Activated naive CD4-positive, alpha-beta T cell treated with anti-CD3 and anti-CD28 coated beads, Interleukin-2, amount 10 ng/mL, durations not matched to agents 7 days and 5 days (primary cell): ENCODE data around the gene NIN.
A peak's percentile ranks its signal among the peaks of the same experiment; 100 is the strongest.
"Not testable (repeated sequence)": the region's sequence is repeated elsewhere in the genome, so short reads cannot be mapped to it uniquely, and the experiment has no call there.

Source experiments
- CTCF ChIA-PET: fragments of 350-600 bp; sonication (Branson Sonifier 250); formaldehyde crosslinking; loops from one replicate; lab custom pipeline; 2021; ENCODE audit warnings: antibody characterized with exemption; lab: Charles Lee
- DNase-seq: peaks from one replicate; pipeline ENCODE4 v3.0.0-alpha.2; 2020
- H3K27ac Mint-ChIP-seq: one replicate; pipeline ENCODE4 v1.8.0; 2021; ENCODE audit warnings: mild to moderate bottlenecking, moderate library complexity, mixed read lengths
- H3K27me3 Mint-ChIP-seq: one replicate; pipeline ENCODE4 v1.8.0; 2021; ENCODE audit warnings: mild to moderate bottlenecking, mixed read lengths
- H3K36me3 Mint-ChIP-seq: one replicate; pipeline ENCODE4 v1.8.0; 2021; ENCODE audit warnings: mixed read lengths
- H3K4me1 Mint-ChIP-seq: one replicate; pipeline ENCODE4 v1.8.0; 2021; ENCODE audit warnings: mixed read lengths
- H3K4me3 Mint-ChIP-seq: one replicate; pipeline ENCODE4 v1.8.0; 2021; ENCODE audit warnings: mild to moderate bottlenecking, moderate library complexity, mixed read lengths
- H3K9me3 Mint-ChIP-seq: one replicate; pipeline ENCODE4 v1.8.0; 2021; ENCODE audit warnings: mixed read lengths

The NIN gene

GRCh38 chr14:50821510-50822464, 9.2 kb downstream of the NIN start:
- peak overlapping the region; percentile 86 for H3K27ac Mint-ChIP-seq
- H3K4me1 Mint-ChIP-seq = peaks cover 79% of the 10 kb centered on the region
- DNase-seq = peak; percentile 82
- H3K9me3 Mint-ChIP-seq = no peaks in the 10 kb centered on the region
- peaks cover 63% of the 10 kb centered on the region for H3K36me3 Mint-ChIP-seq
- no peaks in the 10 kb centered on the region for H3K27me3 Mint-ChIP-seq
- CTCF ChIA-PET = interaction anchor here (0.9 to 1.9 kb wide), 3 partner anchors 13 to 45 kb away, joined by 4 to 11 read pairs (median 4); no protein-coding TSS in a partner anchor
- H3K4me3 Mint-ChIP-seq = peak overlapping the region; percentile 65

- Mint-ChIP-seq H3K27me3 (no peaks in the 10 kb centered on the region), H3K27ac (peak overlapping the region; percentile 86), H3K36me3 (peaks cover 63% of the 10 kb centered on the region), H3K9me3 (no peaks in the 10 kb centered on the region), H3K4me1 (peaks cover 85% of the 10 kb centered on the region), H3K4me3 (no peak overlapping the region)
- no peak for DNase-seq
- CTCF ChIA-PET = interaction anchor here (0.9 to 1.9 kb wide), 3 partner anchors 29 to 44 kb away, joined by 3 to 11 read pairs (median 4); no protein-coding TSS in a partner anchor
Measured at GRCh38 chr14:50820786-50821509, 10.0 kb downstream of the NIN start.

- CTCF ChIA-PET = interaction anchor here (1.5 kb wide), 1 partner anchor 40 kb away, joined by 7 read pairs; no protein-coding TSS in a partner anchor
- H3K27ac Mint-ChIP-seq = peak overlapping the region; percentile 11
- not testable (repeated sequence) for H3K4me3 Mint-ChIP-seq, H3K27me3 Mint-ChIP-seq, DNase-seq
- H3K36me3 Mint-ChIP-seq = peaks cover 63% of the 10 kb centered on the region
- H3K9me3 Mint-ChIP-seq = peaks cover 11% of the 10 kb centered on the region
- H3K4me1 Mint-ChIP-seq = peaks cover 85% of the 10 kb centered on the region
Measured at GRCh38 chr14:50819303-50819702, 11.7 kb downstream of the NIN start.

DNA sequence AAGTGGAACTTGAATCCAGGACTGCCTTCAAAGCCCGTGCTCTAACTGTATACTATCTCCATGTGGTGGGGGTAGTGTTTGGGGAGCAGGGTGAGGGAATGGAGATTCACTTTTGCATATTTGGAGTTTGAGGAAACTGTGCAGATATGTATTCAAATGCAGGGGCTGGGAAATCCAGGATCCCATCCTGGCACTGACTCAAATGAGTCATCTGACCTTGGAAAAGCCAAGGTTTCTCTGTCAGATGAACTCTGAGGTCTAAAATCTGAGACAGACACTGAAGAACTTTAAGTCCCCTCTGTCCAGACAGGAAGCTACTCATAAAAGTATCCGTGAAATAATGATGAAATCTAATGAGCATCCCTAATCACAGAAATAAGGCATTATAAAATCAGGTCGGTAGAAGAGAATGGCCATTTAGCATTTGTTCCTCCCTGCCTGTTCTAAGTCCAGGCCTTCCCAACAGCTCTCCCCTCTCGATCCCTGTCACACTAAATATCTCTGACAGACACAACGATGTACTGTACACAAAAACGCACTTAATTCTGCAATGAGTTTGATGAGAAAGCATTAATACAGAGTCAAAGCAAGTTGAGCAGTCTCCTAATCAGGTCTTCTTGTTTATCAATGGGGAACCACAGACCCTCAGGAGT, 14.4 kb downstream of the NIN start:
- peaks cover 81% of the 10 kb centered on the region for H3K4me1 Mint-ChIP-seq
- CTCF ChIA-PET = interaction anchor here (1.4 kb wide), 1 partner anchor 44 kb away, joined by 3 read pairs; no protein-coding TSS in a partner anchor
- peaks cover 64% of the 10 kb centered on the region for H3K36me3 Mint-ChIP-seq

GRCh38 chr14:50815526-50815925, 15.4 kb downstream of the NIN start:
- CTCF ChIA-PET, DNase-seq, H3K4me3 Mint-ChIP-seq, H3K27ac Mint-ChIP-seq, H3K27me3 Mint-ChIP-seq: not testable (repeated sequence)
- Mint-ChIP-seq H3K9me3 (peaks cover 13% of the 10 kb centered on the region), H3K36me3 (peaks cover 56% of the 10 kb centered on the region), H3K4me1 (peaks cover 71% of the 10 kb centered on the region)

More for the DNA sequence above, 14.4 kb downstream of the NIN start:
- Mint-ChIP-seq H3K27ac (no peak overlapping the region), H3K27me3 (no peaks in the 10 kb centered on the region), H3K4me3 (no peak overlapping the region), H3K9me3 (peaks cover 13% of the 10 kb centered on the region)
- DNase-seq = no peak

DNA sequence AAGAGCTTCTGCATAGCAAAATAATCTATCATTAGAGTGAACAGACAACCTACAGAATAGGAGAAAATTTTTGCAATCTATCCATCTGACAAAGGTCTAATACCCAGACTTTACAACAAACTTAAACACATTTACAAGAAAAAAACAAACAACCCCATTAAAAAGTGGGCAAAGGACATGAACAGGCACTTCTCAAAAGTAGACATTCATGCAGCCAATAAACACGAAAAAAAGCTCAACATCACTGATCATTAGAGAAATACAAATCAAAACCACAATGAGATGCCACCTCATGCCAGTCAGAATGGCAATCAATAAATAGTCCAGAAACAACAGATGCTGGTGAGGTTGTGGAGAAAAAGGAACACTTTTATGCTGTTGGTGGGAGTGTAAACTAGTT, 15.9 kb downstream of the NIN start:
- CTCF ChIA-PET = interaction anchor here (0.9 kb wide), 1 partner anchor 41 kb away, joined by 3 read pairs; no protein-coding TSS in a partner anchor
- Mint-ChIP-seq H3K4me1 (peaks cover 67% of the 10 kb centered on the region), H3K9me3 (peaks cover 13% of the 10 kb centered on the region), H3K36me3 (peaks cover 51% of the 10 kb centered on the region)
- not testable (repeated sequence) for H3K27me3 Mint-ChIP-seq, H3K4me3 Mint-ChIP-seq, DNase-seq, H3K27ac Mint-ChIP-seq

- H3K36me3 Mint-ChIP-seq = peaks cover 47% of the 10 kb centered on the region
- DNase-seq = no peak
- CTCF ChIA-PET = interaction anchor here (0.9 kb wide), 1 partner anchor 41 kb away, joined by 3 read pairs; no protein-coding TSS in a partner anchor
- no peaks in the 10 kb centered on the region for H3K27me3 Mint-ChIP-seq
- H3K9me3 Mint-ChIP-seq = peaks cover 13% of the 10 kb centered on the region
- H3K4me1 Mint-ChIP-seq = peaks cover 62% of the 10 kb centered on the region
- H3K27ac Mint-ChIP-seq = peak overlapping the region; percentile 83
- H3K4me3 Mint-ChIP-seq = peak overlapping the region; percentile 5
Measured at GRCh38 chr14:50814161-50814560, 16.8 kb downstream of the NIN start.

- H3K4me3 Mint-ChIP-seq = peak overlapping the region; percentile 74
- H3K36me3 Mint-ChIP-seq = peaks cover 44% of the 10 kb centered on the region
- H3K27me3 Mint-ChIP-seq = no peaks in the 10 kb centered on the region
- CTCF ChIA-PET = interaction anchor here (1.7 kb wide), 1 partner anchor 47 kb away, joined by 7 read pairs; no protein-coding TSS in a partner anchor
- peaks cover 57% of the 10 kb centered on the region for H3K4me1 Mint-ChIP-seq
- peak; percentile 37 for DNase-seq
- peak overlapping the region; percentile 98 for H3K27ac Mint-ChIP-seq
- H3K9me3 Mint-ChIP-seq = peaks cover 13% of the 10 kb centered on the region
Measured at GRCh38 chr14:50813544-50813863, 17.5 kb downstream of the NIN start.

- H3K4me1 Mint-ChIP-seq = peaks cover 54% of the 10 kb centered on the region
- H3K9me3 Mint-ChIP-seq = peaks cover 13% of the 10 kb centered on the region
- H3K27ac Mint-ChIP-seq = peak overlapping the region; percentile 98
- peak overlapping the region; percentile 74 for H3K4me3 Mint-ChIP-seq
- peaks cover 40% of the 10 kb centered on the region for H3K36me3 Mint-ChIP-seq
- CTCF ChIA-PET = interaction anchor here (1.1 to 1.7 kb wide), 2 partner anchors 39 to 48 kb away, joined by 3 to 7 read pairs; no protein-coding TSS in a partner anchor
- DNase-seq = no peak
- H3K27me3 Mint-ChIP-seq = no peaks in the 10 kb centered on the region
Measured at GRCh38 chr14:50812856-50813543, 18.0 kb downstream of the NIN start.

DNA sequence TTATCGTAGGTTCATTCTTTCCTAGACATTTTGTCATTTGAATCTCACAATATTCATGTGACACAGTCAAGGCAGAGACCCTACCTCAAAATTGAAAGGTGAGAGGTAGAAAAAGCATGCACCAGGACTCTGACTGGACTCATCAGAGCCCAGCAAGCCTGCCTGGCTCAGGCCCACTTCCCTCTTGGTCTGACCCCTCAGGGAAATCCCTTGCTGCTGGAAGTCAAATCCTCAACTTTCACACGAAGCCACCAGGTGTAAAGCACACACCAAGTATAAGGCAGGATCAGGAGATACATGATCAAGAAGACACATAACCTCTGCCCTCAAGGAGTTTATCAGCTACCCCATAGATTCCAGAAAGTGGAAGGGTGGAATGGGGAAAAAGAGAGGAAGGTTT, 18.8 kb downstream of the NIN start:
- peaks cover 43% of the 10 kb centered on the region for H3K36me3 Mint-ChIP-seq
- H3K27me3 Mint-ChIP-seq = no peaks in the 10 kb centered on the region
- CTCF ChIA-PET = interaction anchor here (0.9 to 1.7 kb wide), 3 partner anchors 38 to 48 kb away, joined by 3 to 7 read pairs (median 3); no protein-coding TSS in a partner anchor
- H3K27ac Mint-ChIP-seq = peak overlapping the region; percentile 98
- no peak for DNase-seq
- H3K4me1 Mint-ChIP-seq = peaks cover 54% of the 10 kb centered on the region
- peaks cover 13% of the 10 kb centered on the region for H3K9me3 Mint-ChIP-seq
- no peak overlapping the region for H3K4me3 Mint-ChIP-seq

GRCh38 chr14:50808053-50808452, 22.9 kb downstream of the NIN start:
- DNase-seq = no peak
- Mint-ChIP-seq H3K36me3 (peaks cover 39% of the 10 kb centered on the region), H3K4me3 (no peak overlapping the region), H3K27me3 (no peaks in the 10 kb centered on the region), H3K9me3 (no peaks in the 10 kb centered on the region), H3K27ac (no peak overlapping the region), H3K4me1 (peaks cover 20% of the 10 kb centered on the region)
- CTCF ChIA-PET = interaction anchor here (1.3 to 1.6 kb wide), 2 partner anchors 15 to 54 kb away, joined by 3 to 4 read pairs; no protein-coding TSS in a partner anchor

GRCh38 chr14:50806241-50806933, 24.6 kb downstream of the NIN start:
- Mint-ChIP-seq H3K9me3 (no peaks in the 10 kb centered on the region), H3K36me3 (peaks cover 37% of the 10 kb centered on the region), H3K4me1 (peaks cover 7% of the 10 kb centered on the region), H3K27ac (no peak overlapping the region), H3K27me3 (no peaks in the 10 kb centered on the region), H3K4me3 (no peak overlapping the region)
- CTCF ChIA-PET = interaction anchor here (1.2 kb wide), 1 partner anchor 13 kb away, joined by 4 read pairs; no protein-coding TSS in a partner anchor
- DNase-seq = no peak
